BLaER1 treated with 17β-estradiol and CSF1 and Interleukin-3, amounts not matched to agents 10 nM and 100 nM (cell line): ENCODE measurements around the gene PTPRN2.

ENCODE experiments used
- H3K27ac ChIP-seq, 11 experiments: shearing (Covaris generic); formaldehyde crosslinking; 2 replicates each; pipeline ENCODE4 v1.8.1; 2022
- H3K27me3 ChIP-seq, 11 experiments: shearing (Covaris generic); formaldehyde crosslinking; 2 replicates each; pipeline ENCODE4 v1.8.1; 2022
- H3K36me3 ChIP-seq, 11 experiments: shearing (Covaris generic); formaldehyde crosslinking; 2 replicates each; pipeline ENCODE4 v1.8.1; 2022
- H3K4me1 ChIP-seq, 10 experiments: shearing (Covaris generic); formaldehyde crosslinking; 2 replicates each; pipeline ENCODE4 v1.8.1; 2022
- H3K4me2 ChIP-seq, 11 experiments: shearing (Covaris generic); formaldehyde crosslinking; 2 replicates each; pipeline ENCODE4 v1.8.1; 2022
- H3K4me3 ChIP-seq, 10 experiments: shearing (Covaris generic); formaldehyde crosslinking; 2 replicates each; pipeline ENCODE4 v1.8.1; 2022
- H3K9ac ChIP-seq, 11 experiments: shearing (Covaris generic); formaldehyde crosslinking; 2 replicates each; pipeline ENCODE4 v1.8.1; 2022
- H3K9me3 ChIP-seq, 11 experiments: shearing (Covaris generic); formaldehyde crosslinking; replicated peaks in 1 of 11; 2 replicates each; pipeline ENCODE4 v1.8.1; 2022
- H4K20me1 ChIP-seq, 11 experiments: shearing (Covaris generic); formaldehyde crosslinking; 2 replicates each; pipeline ENCODE4 v1.8.1; 2022
- Cebpa-rat ChIP-seq, 11 experiments: shearing (Covaris generic); IDR thresholded peaks; 2 replicates each; pipeline ENCODE4 v1.8.1; 2022

The PTPRN2 gene

DNA sequence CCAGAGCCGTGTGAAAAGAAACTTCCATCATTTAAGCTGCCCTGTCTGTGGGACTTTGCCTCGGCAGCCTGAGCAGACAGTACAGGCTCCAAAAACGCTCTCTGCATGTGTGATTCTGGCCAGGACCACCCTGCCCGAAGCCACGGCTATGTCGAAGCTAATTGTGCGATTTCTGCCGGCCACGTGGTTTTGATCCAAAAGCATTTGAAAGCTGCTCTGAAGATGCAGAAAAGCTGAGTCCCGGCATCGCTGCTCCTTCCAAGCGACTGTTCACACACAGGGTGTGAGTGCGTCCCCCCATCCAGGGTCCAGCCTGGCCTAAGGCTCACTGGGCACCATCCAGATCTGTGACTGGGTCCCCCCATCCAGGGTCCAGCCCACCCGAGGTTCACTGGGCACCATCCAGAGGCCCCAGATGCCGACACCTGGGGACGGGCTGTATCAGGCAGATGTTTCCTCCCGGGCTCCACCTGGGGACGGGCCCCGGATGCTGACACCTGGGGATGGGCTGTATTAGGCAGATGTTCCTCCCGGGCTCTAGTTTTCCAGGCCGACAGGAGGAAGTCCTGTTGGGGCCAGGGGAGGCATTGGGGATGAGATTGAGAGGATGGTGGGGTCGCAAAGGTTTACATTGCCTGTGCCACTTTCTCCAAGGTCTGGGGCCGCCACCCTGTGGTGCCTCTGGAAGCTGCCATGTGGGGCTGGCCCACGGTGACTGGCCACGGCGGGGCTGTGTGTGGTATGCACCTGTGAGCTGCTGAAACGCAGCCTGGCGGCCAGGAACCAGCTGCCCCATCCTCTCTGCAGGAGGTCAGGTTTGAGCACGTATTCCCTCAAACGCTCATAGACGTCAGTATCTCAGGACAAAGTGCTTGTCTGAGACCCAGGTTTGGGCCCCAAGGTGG lies 723.5 kb downstream of the PTPRN2 start:
- no peaks in the 10 kb centered on the region for H3K27me3 ChIP-seq
- no peak overlapping the region for H3K4me3 ChIP-seq
- no peak overlapping the region for H3K27ac ChIP-seq
- no peak for TF ChIP-seq Cebpa-rat (IDR thresholded peaks at IDR 0.05)
- no peak overlapping the region for H3K9ac ChIP-seq
- H3K4me2 ChIP-seq, result no peak overlapping the region
- H3K4me1 ChIP-seq, result peaks cover 0 to 5% (median 0%) of the 10 kb centered on the region in 10 experiments; a peak in 3 of 20 replicates
- peaks cover 0 to 17% (median 0%) of the 10 kb centered on the region in 11 experiments; a peak in 3 of 22 replicates for H3K36me3 ChIP-seq
- peaks cover 9 to 20% (median 15%) of the 10 kb centered on the region in 11 experiments for H3K9me3 ChIP-seq
- H4K20me1 ChIP-seq, result peaks cover 0 to 36% (median 0%) of the 10 kb centered on the region in 11 experiments; a peak in 4 of 22 replicates

DNA sequence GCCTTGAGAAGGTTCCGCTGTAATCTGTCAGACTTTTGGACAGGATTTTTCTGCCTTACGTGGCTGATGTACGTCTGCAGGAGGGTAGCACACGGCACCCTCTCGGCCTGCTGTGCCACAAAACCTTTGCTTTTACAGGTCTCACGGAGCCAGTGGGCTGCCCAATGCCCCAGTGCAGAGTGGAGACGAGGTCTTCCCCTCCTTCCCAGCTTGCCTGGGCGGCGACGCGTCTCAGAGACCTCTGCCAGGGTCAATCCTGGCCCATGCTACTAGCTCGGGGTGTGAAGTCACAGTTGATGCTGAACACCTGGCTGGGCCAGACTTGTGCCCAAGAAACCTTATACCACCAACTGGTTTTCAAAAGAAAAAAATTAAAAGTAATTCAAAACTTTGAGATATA lies 724.4 kb downstream of the PTPRN2 start:
- H3K9ac ChIP-seq, result no peak overlapping the region
- H4K20me1 ChIP-seq, result peaks cover 0 to 36% (median 0%) of the 10 kb centered on the region in 11 experiments; a peak in 4 of 22 replicates
- H3K9me3 ChIP-seq, result peaks cover 9 to 13% (median 10%) of the 10 kb centered on the region in 11 experiments
- peaks cover 0 to 5% (median 0%) of the 10 kb centered on the region in 10 experiments; a peak in 3 of 20 replicates for H3K4me1 ChIP-seq
- no peak for TF ChIP-seq Cebpa-rat (IDR thresholded peaks at IDR 0.05)
- peaks cover 0 to 17% (median 0%) of the 10 kb centered on the region in 11 experiments; a peak in 3 of 22 replicates for H3K36me3 ChIP-seq
- H3K4me3 ChIP-seq, result no peak overlapping the region
- no peak overlapping the region for H3K27ac ChIP-seq
- H3K4me2 ChIP-seq, result no peak overlapping the region
- no peaks in the 10 kb centered on the region for H3K27me3 ChIP-seq

DNA sequence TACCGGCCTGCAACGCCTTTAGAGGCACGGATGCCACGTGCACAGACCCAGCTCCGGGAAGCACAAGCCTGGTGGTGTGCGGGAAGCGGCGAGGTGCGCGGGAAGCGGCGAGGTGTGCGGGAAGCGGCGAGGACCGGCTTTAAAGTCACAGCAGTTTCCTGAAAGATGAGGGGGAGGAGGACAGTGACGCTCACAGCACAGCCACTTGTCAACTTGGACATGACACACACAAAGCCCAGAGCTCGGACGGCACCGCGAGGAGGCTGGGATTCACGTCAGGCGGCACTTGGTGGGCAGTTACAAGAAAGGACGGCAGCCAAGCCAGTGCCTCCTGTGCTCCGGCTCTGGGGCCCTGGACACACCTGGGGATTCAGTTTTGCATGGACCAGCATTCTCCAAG lies 724.9 kb downstream of the PTPRN2 start:
- Histone ChIP-seq H3K9me3 (peaks cover 5 to 8% (median 6%) of the 10 kb centered on the region in 11 experiments), H3K27me3 (no peaks in the 10 kb centered on the region), H3K4me2 (no peak overlapping the region)

DNA sequence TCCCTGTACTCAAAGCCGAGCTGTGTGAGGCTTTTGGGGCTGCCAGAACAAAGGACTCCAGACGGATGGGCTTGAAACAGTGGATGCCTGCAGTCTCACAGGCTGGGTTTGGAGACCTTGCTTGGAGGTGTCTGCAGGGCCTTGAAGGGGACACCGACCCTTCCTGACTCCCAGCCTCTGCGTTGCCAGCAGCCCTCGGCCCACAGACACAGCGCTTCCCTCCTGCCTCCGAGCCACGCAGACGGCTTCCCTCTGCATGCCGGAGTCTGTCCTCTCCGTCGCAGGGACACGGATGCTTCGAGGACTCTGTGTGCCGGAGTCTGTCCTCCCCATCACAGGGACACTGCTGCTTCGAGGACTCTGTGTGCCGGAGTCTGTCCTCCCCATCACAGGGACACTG lies 726.1 kb downstream of the PTPRN2 start:
- peaks cover 0 to 24% (median 0%) of the 10 kb centered on the region in 11 experiments; a peak in 6 of 22 replicates for H3K36me3 ChIP-seq
- no peak overlapping the region for H3K9ac ChIP-seq
- peaks cover 0 to 10% (median 3%) of the 10 kb centered on the region in 10 experiments; a peak in 15 of 20 replicates for H3K4me1 ChIP-seq
- no peaks in the 10 kb centered on the region for H3K9me3 ChIP-seq
- peaks cover 0 to 36% (median 0%) of the 10 kb centered on the region in 11 experiments; a peak in 4 of 22 replicates for H4K20me1 ChIP-seq
- H3K27me3 ChIP-seq, result no peaks in the 10 kb centered on the region
- H3K4me2 ChIP-seq, result no peak overlapping the region
- H3K4me3 ChIP-seq, result no peak overlapping the region
- H3K27ac ChIP-seq, result no peak overlapping the region
- TF ChIP-seq Cebpa-rat (IDR thresholded peaks at IDR 0.05), result no peak

More for the DNA sequence above, 724.9 kb downstream of the PTPRN2 start:
- Histone ChIP-seq H3K27ac (no peak overlapping the region), H3K4me3 (no peak overlapping the region), H4K20me1 (peaks cover 0 to 36% (median 0%) of the 10 kb centered on the region in 11 experiments; a peak in 4 of 22 replicates), H3K9ac (no peak overlapping the region), H3K4me1 (peaks cover 0 to 5% (median under 1%) of the 10 kb centered on the region in 10 experiments; a peak in 6 of 20 replicates), H3K36me3 (peaks cover 0 to 18% (median 0%) of the 10 kb centered on the region in 11 experiments; a peak in 6 of 22 replicates)
- no peak for TF ChIP-seq Cebpa-rat (IDR thresholded peaks at IDR 0.05)

DNA sequence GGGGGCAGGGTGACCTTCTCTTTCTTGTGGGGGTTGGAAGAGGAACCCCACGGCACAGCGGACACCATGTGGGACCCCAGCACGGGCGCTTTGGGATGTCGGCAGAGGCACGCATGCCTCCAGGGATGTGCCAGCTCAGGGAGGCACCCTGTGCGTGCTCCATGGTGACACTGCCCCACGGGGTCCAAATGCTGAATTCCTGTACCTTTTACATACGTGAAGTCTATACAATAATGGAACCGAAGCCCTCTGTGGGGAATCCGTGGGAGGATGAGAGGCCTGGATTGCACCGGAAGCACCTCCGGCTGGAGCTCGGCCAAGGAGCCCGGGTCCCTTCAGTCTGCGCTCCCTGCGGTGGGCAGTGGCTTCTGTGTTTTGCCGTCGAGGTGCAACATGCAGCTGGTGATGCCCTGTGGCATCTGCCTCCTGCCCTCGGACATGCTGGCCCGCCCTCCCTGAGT lies 726.6 kb downstream of the PTPRN2 start:
- no peak for TF ChIP-seq Cebpa-rat (IDR thresholded peaks at IDR 0.05)
- no peak overlapping the region for H3K4me3 ChIP-seq
- no peaks in the 10 kb centered on the region for H3K9me3 ChIP-seq
- H3K27ac ChIP-seq, result no peak overlapping the region
- no peak overlapping the region for H3K9ac ChIP-seq
- peaks cover 4 to 15% (median 8%) of the 10 kb centered on the region in 10 experiments for H3K4me1 ChIP-seq
- peaks cover 0 to 24% (median 0%) of the 10 kb centered on the region in 11 experiments; a peak in 6 of 22 replicates for H3K36me3 ChIP-seq
- no peaks in the 10 kb centered on the region for H3K27me3 ChIP-seq
- H4K20me1 ChIP-seq, result peaks cover 0 to 36% (median 0%) of the 10 kb centered on the region in 11 experiments; a peak in 4 of 22 replicates
- no peak overlapping the region for H3K4me2 ChIP-seq

DNA sequence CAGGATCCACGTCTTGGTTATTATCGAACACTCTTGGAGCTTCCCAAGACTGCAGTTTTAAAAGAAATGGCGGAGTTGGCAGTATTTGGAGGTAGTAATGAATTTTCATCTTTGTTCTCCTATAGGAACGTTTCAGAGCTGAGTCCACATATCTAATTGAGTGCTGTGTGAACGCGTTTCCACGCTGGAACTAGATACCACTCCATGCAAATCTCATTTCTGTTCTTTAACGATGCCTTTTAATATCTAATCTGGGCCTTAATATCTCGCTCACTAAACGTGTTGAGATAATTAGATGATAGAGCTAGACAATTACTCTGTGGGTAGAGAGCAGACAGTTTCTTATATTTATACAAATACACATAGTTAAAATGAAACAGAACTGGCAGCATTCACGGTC lies 727.2 kb downstream of the PTPRN2 start:
- peaks cover 0 to 24% (median 0%) of the 10 kb centered on the region in 11 experiments; a peak in 6 of 22 replicates for H3K36me3 ChIP-seq
- no peaks in the 10 kb centered on the region for H3K27me3 ChIP-seq
- H3K9ac ChIP-seq, result no peak overlapping the region
- H3K4me1 ChIP-seq, result peaks cover 11 to 21% (median 14%) of the 10 kb centered on the region in 10 experiments
- H3K4me2 ChIP-seq, result no peak overlapping the region
- H4K20me1 ChIP-seq, result peaks cover 0 to 36% (median 0%) of the 10 kb centered on the region in 11 experiments; a peak in 4 of 22 replicates
- TF ChIP-seq Cebpa-rat (IDR thresholded peaks at IDR 0.05), result no peak
- no peak overlapping the region for H3K27ac ChIP-seq
- no peaks in the 10 kb centered on the region for H3K9me3 ChIP-seq
- no peak overlapping the region for H3K4me3 ChIP-seq

DNA sequence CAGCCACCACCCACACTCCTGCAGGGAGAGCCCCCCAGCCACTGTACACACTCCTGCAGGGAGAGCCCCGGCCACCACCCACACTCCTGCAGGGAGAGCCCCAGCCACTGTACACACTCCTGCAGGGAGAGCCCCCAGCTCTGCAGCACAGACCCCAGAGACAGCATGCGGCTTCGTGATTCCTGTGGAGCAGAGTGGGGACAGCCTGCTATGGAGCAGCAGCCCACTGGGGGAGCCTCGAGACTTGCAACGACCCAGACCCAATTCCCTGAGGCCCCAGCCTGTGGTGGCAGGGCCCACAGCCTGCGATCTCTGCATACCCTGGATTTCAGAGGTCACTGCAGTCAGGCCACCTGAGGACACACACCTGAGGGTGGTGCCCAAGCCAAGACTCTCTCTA lies 727.7 kb downstream of the PTPRN2 start:
- Histone ChIP-seq H4K20me1 (peaks cover 0 to 32% (median 0%) of the 10 kb centered on the region in 11 experiments; a peak in 4 of 22 replicates), H3K9ac (no peak overlapping the region), H3K36me3 (peaks cover 0 to 24% (median 0%) of the 10 kb centered on the region in 11 experiments; a peak in 6 of 22 replicates), H3K4me1 (peaks cover 16 to 26% (median 19%) of the 10 kb centered on the region in 10 experiments), H3K9me3 (no peaks in the 10 kb centered on the region), H3K27me3 (no peaks in the 10 kb centered on the region), H3K27ac (no peak overlapping the region), H3K4me2 (no peak overlapping the region), H3K4me3 (no peak overlapping the region)
- no peak for TF ChIP-seq Cebpa-rat (IDR thresholded peaks at IDR 0.05)

DNA sequence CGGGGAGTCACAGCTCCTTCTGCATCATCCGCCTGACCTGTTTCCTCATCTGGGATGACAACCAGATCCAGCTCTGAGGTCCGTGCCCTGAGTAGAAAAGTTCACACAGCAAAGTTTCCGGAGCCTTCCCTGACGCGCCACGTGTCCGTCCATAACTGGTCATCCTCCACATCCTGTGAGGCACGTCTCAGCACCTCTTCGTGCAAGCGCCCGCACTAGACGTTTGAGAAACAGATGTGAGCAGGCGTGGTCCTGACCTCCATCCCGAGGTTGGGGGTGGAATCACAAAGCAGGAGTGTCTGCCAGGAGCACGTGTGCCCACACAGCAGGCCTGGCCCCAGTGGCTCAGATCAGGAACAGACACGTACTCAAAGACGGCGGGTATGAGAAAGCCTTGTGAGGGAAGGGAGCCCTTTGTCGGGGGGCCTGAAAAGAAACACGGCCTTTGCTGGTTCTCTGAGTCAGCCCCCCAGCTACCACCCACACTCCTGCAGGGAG lies 730.0 kb downstream of the PTPRN2 start:
- Histone ChIP-seq H3K36me3 (peaks cover 0 to 12% (median 0%) of the 10 kb centered on the region in 11 experiments; a peak in 5 of 22 replicates), H3K4me3 (no peak overlapping the region), H3K4me2 (0 out of 22 replicates have a peak overlapping the region, but pooled peaks of 1 of the 11 experiments have one; percentile 16), H4K20me1 (peaks cover 0 to 11% (median 0%) of the 10 kb centered on the region in 11 experiments; a peak in 3 of 22 replicates), H3K4me1 (peaks cover 38 to 49% (median 41%) of the 10 kb centered on the region in 10 experiments), H3K27ac (no peak overlapping the region), H3K9ac (no peak overlapping the region), H3K27me3 (no peaks in the 10 kb centered on the region), H3K9me3 (peaks cover 0 to 7% (median 0%) of the 10 kb centered on the region in 11 experiments; a peak in 1 of 22 replicates)
- no peak for TF ChIP-seq Cebpa-rat (IDR thresholded peaks at IDR 0.05)
